GM19468 (cell line): ENCODE results near the gene HFE.
"Not testable (repeated sequence)": the region's sequence is repeated elsewhere in the genome, so short reads cannot be mapped to it uniquely, and the experiment has no call there.

Source experiments
- ATAC-seq: cut with Tn5 transposase; IDR thresholded peaks from one replicate; pipeline ENCODE4 v1.9.1; 2021; ENCODE audit warnings: mild to moderate bottlenecking, moderate library complexity, moderate number of reproducible peaks; ENCODE audit not compliant: unreplicated experiment; ENCODE audit errors: extremely low read depth

HFE gene

GRCh38 chr6:26058477-26059033 lies 28.7 kb upstream of the HFE start:
- not testable (repeated sequence) for ATAC-seq

- no peak for ATAC-seq
These were observed 27.3 kb upstream of the HFE start for GRCh38 chr6:26059941-26060340.

- no peak for ATAC-seq
These were observed 22.5 kb upstream of the HFE start for GRCh38 chr6:26064619-26065257.

GRCh38 chr6:26065952-26066380 lies 21.3 kb upstream of the HFE start:
- ATAC-seq: no peak

GRCh38 chr6:26067367-26067766 lies 19.9 kb upstream of the HFE start:
- ATAC-seq: no peak

- no peak for ATAC-seq
These were observed 19.2 kb upstream of the HFE start for GRCh38 chr6:26068036-26068435.

GRCh38 chr6:26071135-26071534 lies 16.1 kb upstream of the HFE start:
- no peak for ATAC-seq

GRCh38 chr6:26075063-26075717 lies 12.0 kb upstream of the HFE start:
- ATAC-seq: no peak

- ATAC-seq: not testable (repeated sequence)
These were observed 9.2 kb upstream of the HFE start for GRCh38 chr6:26078066-26078465.

GRCh38 chr6:26081096-26081495 lies 6.1 kb upstream of the HFE start:
- ATAC-seq: not testable (repeated sequence)

GRCh38 chr6:26086211-26086610 lies 1.0 kb upstream of the HFE start:
- ATAC-seq: no peak

- ATAC-seq: no peak
These were observed 1.1 kb downstream of the HFE start for GRCh38 chr6:26088344-26088743.

GRCh38 chr6:26089272-26089671 lies 2.0 kb downstream of the HFE start:
- ATAC-seq: no peak

GRCh38 chr6:26092443-26092842 lies 5.2 kb downstream of the HFE start:
- ATAC-seq: no peak

- ATAC-seq: no peak
These were observed 6.8 kb downstream of the HFE start for GRCh38 chr6:26094036-26094435.

GRCh38 chr6:26097268-26097875 lies 10.1 kb downstream of the HFE start:
- no peak for ATAC-seq

- ATAC-seq: no peak
These were observed 16.0 kb downstream of the HFE start for GRCh38 chr6:26103141-26103769.

GRCh38 chr6:26103770-26104456 lies 16.7 kb downstream of the HFE start:
- peak; percentile 77 for ATAC-seq

- no peak for ATAC-seq
These were observed 17.4 kb downstream of the HFE start for GRCh38 chr6:26104457-26105108.
